ENCODE results near the gene NKD1.
"Not testable (repeated sequence)": the region's sequence is repeated elsewhere in the genome, so short reads cannot be mapped to it uniquely, and the experiment has no call there.

NKD1 gene

GRCh38 chr16:50559804-50560514, 11.8 kb downstream of the NKD1 start:
- no peak for DNase-seq (ENCODE audit: low read depth in 2 of 2)

GRCh38 chr16:50560903-50561863, 13.0 kb downstream of the NKD1 start:
- DNase-seq (ENCODE audit: low read depth in 2 of 2) = no peak

DNA sequence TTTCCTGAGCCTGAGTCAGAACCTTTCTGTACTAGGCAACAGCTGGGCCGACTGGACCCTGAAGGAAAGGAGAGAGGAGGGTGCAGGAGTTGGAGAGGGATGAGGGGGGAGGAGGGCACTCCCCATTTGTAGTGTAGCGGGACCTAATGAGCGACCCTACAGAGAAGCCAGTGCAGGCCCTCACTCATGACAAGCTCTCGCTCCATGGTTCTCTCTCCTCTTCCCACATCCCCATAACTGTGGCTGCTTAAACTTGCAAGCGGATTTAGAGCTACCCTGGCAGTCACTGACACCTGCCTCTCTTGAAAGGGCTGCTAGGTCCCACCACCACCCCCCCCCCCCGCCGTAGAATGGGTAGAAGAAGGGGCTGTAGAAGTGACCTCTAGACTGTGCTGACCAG, 14.5 kb downstream of the NKD1 start:
- DNase-seq (ENCODE audit: low read depth in 2 of 2) = no peak

- DNase-seq (ENCODE audit: low read depth in 2 of 2) = no peak
Measured at GRCh38 chr16:50563989-50564388, 15.8 kb downstream of the NKD1 start.

GRCh38 chr16:50565428-50565827, 17.2 kb downstream of the NKD1 start:
- no peak for DNase-seq (ENCODE audit: low read depth in 2 of 2)

GRCh38 chr16:50566014-50566962, 18.1 kb downstream of the NKD1 start:
- no peak for DNase-seq (ENCODE audit: low read depth in 2 of 2)

DNA sequence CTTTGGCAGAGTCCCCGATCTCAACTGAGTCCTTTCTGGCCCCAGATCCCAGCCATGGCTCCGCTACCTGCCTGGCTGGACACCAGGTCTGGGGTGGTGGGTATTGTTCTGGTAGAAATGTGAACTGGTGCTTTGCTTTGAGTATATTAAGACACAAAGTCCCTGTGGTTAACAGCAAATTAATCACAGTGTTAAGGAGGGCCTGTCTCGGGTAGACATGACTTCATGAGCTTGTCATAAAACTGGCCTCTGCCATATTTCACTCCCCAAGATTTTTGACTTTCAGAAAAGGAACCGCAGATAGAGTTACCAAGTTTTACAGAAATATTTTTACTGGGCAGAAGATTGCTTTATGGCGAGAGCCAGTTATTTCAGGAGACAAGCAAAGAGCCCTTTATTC, 19.5 kb downstream of the NKD1 start:
- no peak for DNase-seq (ENCODE audit: low read depth in 2 of 2)

DNA sequence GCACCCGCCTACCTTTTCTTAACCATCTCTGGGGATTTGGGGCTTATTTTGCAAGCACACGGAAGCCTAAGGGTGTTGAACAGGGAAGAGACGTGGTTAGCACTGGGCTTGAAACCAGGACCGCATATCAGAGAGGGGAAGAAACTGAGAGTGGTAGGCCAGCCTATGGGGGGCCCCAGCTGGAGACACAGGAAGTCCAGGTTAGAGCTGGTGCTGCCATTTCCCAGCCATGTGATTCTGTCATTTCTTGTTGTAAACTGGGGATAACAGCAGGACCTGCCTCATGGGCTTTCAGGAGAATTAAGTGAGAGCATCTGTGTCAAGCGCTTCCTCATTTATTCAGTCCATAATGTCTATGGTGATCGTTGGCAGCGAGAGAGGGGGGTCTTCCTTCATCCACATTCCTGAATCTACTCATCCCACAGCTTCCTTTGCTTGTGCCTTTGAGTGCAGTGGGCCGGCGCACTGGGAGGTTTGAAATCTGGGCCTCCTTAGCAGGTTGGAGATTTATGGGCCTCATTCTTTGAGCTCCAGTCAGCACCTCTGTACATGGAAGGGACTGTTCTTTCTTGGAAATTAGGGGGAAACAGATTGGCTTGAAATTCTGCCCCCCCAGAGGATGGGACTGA, 20.1 kb downstream of the NKD1 start:
- DNase-seq (ENCODE audit: low read depth in 2 of 2) = no peak

DNA sequence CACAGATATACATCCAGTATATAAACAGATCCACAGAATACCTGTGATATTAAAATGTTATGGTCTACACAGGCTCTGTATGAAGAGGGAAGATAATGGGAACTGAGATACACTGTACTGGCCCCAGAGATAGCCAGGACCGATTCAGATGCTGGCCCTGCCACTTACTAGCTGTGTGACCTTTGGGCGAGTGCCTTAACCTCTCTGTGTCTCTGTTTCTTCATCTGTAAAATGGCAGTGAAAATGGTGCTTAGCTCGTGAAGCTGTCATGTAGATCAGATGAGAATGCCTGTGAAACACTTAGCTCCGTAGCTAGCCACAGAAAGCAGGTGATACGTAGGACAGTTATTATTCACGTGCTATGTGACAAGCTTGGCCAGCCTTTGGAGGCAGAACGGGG, 22.2 kb downstream of the NKD1 start:
- no peak for DNase-seq (ENCODE audit: low read depth in 2 of 2)

DNA sequence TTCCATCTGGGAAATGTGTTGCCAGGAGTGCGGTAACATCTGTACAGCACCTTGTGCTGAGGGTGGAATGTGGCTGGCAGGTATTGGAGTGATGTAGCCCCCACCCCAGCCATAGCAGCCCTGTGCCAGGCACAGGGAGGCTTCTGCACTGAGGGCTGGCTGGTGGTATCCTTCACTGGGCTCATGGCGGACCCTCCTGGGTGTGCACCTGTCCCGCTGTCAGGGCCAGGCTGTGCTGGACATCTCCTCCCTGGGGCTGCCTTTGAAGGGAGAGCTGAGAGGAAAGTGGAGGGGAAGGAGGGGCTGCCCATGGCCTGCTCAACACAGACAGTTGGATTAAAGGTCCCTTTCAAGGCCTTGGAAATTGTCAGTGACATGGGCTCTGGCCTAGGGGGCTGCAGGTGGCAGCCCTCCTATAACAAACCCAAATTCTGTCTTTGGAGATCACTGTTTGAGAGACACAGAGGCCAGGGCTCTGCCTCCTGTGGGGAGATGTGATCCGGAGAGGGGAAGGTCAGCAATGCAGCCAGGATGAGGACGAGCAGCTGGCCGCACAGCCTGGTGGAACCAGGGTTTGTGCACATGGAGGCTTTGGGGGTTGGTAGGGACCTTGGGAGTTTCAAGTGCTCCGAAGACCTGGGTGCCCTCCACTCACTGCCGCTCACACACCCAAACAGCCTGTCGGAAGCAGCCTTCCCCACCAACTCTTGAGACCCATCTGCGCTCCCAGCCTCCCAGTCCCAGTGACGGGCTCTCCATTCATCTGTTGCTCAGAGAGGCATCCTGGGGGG, 22.8 kb downstream of the NKD1 start:
- DNase-seq (ENCODE audit: low read depth in 2 of 2) = no peak

DNA sequence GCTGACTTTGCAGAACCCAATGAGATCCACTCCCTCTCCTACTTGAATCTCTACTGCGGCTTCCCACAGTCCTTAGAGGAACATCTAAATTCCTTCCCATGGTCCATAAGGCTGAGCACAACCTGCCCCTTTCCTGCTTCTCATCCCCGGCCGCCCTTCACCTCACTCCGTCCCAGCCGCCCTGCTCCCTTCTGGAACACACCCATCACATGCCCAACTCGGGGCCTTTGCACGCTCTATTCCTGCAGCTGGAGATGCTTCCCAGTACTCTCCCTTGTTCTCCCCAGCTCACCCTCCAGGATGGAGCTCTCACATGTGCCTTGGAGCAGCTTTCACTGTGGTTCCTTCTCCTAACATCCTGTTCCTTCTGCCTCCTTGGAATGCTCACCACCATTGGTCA, 23.6 kb downstream of the NKD1 start:
- no peak for DNase-seq (ENCODE audit: low read depth in 2 of 2)

DNA sequence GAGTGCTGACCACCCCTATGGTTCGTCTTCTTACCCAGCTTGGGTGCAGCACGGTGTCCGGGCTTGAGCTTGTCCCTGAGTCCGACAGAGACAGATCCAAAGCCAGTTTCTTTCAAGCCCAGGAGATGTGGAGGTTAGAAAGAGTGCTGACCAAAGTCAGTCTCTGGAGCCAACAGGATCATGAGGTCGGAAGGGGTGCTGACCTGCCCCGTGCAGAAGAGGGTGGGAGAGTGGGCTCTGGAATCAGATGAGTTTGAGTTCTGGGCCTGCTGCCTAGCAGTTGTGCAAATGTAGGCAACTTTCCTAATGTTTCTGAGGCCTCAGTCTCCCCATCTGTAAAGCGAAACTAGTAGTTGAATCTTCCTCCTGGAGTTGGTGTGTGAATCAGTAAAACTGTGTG, 24.5 kb downstream of the NKD1 start:
- no peak for DNase-seq (ENCODE audit: low read depth in 2 of 2)

- no peak for DNase-seq (ENCODE audit: low read depth in 2 of 2)
Measured at GRCh38 chr16:50573279-50573678, 25.1 kb downstream of the NKD1 start.

GRCh38 chr16:50573947-50574744, 25.9 kb downstream of the NKD1 start:
- no peak for DNase-seq (ENCODE audit: low read depth in 2 of 2)

DNA sequence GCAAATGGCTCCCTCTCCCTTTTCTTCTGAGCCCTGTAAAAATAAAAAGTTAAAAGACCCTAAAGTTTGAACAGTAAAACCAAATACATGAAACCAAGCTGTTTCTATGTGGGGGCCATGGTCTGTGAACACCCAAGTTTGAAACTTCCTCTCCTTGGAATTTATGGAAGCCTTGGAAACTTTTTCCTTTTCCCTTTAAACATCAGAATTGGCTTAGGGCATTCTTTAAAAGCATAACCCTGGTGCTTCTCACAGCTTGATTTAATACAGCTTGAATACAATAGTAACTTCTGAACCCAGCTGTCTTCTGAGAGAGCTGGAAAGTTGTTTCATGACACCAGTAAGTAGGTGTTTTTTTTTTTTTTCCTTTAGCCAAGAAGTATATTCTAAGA, 26.5 kb downstream of the NKD1 start:
- DNase-seq (ENCODE audit: low read depth in 2 of 2) = no peak

DNA sequence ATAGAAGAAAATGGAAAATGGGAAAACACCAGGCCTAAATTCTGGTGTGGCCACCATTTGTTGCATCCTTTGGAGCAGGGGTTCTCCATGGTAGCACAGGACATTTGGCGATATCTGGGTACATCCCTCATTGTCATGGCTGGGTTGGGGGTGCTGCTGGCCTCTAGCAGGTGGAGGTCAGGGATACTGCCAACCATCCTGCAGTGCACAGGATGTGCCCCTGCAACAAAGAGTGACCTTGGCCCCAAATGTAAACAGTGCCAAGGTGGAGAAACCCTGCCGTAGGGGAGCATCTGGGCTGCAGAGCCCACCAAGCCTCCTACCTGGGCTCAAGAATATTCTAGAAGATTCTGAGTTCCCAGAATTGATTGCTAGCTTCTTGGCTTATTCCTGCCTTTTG, 27.5 kb downstream of the NKD1 start:
- no peak for DNase-seq (ENCODE audit: low read depth in 2 of 2)

DNA sequence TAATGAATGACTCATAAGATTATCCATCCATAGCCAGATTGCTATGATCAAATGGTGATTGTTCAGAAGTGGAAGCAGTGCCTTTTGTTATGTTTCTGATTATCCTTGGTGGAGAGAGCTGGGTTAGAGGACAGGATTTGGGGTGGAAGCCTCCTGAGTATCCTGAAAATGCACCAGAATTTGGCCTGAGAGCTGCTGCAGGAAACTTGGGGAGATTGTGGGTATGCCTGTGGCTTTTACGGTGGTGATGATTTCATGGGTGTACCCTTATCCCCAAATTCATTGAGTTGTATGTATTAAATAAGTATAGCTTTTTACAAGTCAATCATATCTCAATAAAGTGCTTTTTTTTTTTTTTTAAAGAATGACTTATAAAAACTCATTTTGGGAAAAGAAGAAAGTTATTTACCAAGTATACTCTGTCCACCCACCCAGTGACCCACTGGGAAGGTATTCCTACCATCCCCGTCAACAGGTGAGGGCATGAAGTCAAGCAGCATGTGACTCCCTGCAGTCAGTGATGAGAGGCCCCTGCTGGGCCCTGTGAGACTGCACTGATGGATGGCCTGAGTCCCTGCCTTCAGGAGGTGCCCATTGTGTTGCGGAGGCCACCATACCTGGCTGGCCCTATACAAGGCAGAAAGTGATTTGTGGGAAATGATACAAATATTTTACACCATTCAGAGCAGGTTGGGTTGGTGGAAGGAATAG, 28.4 kb downstream of the NKD1 start:
- no peak for DNase-seq (ENCODE audit: low read depth in 2 of 2)

GRCh38 chr16:50578137-50578536, 29.9 kb downstream of the NKD1 start:
- no peak for DNase-seq (ENCODE audit: low read depth in 2 of 2)

- DNase-seq (ENCODE audit: low read depth in 2 of 2) = not testable (repeated sequence)
Measured at GRCh38 chr16:50579373-50579772, 31.2 kb downstream of the NKD1 start.
